Measurements from ENCODE around the gene PIP4K2A. TPM values are rescaled to one million over a fixed set of nuclear protein-coding genes. Genes with fewer than 3 reads are reported as not detected.

PIP4K2A gene
- total and polyA plus RNA-seq, 2 of the 8 experiments (the other 6 are each of a cell fraction or from before 2014, with no cell fraction given) = 19.0 to 60.9 TPM

DNA sequence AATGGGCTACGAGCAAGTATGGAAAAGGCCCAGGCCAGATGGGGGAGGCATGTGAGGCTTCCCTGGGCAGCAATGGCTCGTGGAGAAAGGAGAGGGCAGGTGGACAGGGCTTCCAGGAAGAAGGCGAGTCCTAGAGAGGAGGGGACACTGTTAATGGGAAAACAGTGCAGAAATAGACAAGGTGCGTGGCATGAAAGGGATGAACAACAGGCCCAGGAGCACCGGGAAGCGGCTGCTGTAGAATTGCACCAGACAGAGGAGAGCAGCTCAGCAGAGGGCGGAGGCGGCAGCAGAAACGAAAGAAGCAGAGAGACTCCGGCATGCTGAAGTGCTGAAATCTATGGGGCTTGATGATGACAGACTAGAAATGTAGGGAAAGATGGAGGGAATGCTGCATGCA is 102.1 kb downstream of the PIP4K2A start (continued):
- no peak for TF ChIP-seq CHD7 (IDR thresholded peaks at IDR 0.05; ENCODE audit: insufficient replicate concordance, low read length)
- TF ChIP-seq, protein P1, sequence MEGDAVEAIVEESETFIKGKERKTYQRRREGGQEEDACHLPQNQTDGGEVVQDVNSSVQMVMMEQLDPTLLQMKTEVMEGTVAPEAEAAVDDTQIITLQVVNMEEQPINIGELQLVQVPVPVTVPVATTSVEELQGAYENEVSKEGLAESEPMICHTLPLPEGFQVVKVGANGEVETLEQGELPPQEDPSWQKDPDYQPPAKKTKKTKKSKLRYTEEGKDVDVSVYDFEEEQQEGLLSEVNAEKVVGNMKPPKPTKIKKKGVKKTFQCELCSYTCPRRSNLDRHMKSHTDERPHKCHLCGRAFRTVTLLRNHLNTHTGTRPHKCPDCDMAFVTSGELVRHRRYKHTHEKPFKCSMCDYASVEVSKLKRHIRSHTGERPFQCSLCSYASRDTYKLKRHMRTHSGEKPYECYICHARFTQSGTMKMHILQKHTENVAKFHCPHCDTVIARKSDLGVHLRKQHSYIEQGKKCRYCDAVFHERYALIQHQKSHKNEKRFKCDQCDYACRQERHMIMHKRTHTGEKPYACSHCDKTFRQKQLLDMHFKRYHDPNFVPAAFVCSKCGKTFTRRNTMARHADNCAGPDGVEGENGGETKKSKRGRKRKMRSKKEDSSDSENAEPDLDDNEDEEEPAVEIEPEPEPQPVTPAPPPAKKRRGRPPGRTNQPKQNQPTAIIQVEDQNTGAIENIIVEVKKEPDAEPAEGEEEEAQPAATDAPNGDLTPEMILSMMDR (IDR thresholded peaks at IDR 0.05; ENCODE audit: control extremely low read depth in 1 of 3, insufficient read depth in 1 of 3, low read depth in 1 of 3, low read length in 3 of 3) = no peak
- no peak for TF ChIP-seq KDM4A (IDR thresholded peaks at IDR 0.05; ENCODE audit: low read depth, low read length, severe bottlenecking)
- no peak for TF ChIP-seq TAF1 (IDR thresholded peaks at IDR 0.05; ENCODE audit: low read depth, low read length)

Data from H1 (cell line).